Measurements from ENCODE around the gene CSMD2.

Gene CSMD2

GRCh38 chr1:33854091-33854490 lies 310.9 kb downstream of the CSMD2 start:
- no peak for DNase-seq (ENCODE audit: low read depth in 2 of 2)

GRCh38 chr1:33853431-33853830 lies 311.6 kb downstream of the CSMD2 start:
- DNase-seq (ENCODE audit: low read depth in 2 of 2) = no peak

GRCh38 chr1:33852711-33853110 lies 312.3 kb downstream of the CSMD2 start:
- DNase-seq (ENCODE audit: low read depth in 2 of 2) = no peak

- no peak for DNase-seq (ENCODE audit: low read depth in 2 of 2)
Measured at GRCh38 chr1:33850481-33850880, 314.5 kb downstream of the CSMD2 start.

GRCh38 chr1:33849211-33849610 lies 315.8 kb downstream of the CSMD2 start:
- DNase-seq (ENCODE audit: low read depth in 2 of 2) = no peak

- no peak for DNase-seq (ENCODE audit: low read depth in 2 of 2)
Measured at GRCh38 chr1:33848205-33848937, 316.7 kb downstream of the CSMD2 start.

GRCh38 chr1:33846861-33847260 lies 318.2 kb downstream of the CSMD2 start:
- DNase-seq (ENCODE audit: low read depth in 2 of 2) = no peak

- DNase-seq (ENCODE audit: low read depth in 2 of 2) = no peak
Measured at GRCh38 chr1:33844166-33844565, 320.9 kb downstream of the CSMD2 start.

- no peak for DNase-seq (ENCODE audit: low read depth in 2 of 2)
Measured at GRCh38 chr1:33842348-33842747, 322.7 kb downstream of the CSMD2 start.

GRCh38 chr1:33841494-33841893 lies 323.5 kb downstream of the CSMD2 start:
- DNase-seq (ENCODE audit: low read depth in 2 of 2) = no peak

- no peak for DNase-seq (ENCODE audit: low read depth in 2 of 2)
Measured at GRCh38 chr1:33837635-33838034, 327.4 kb downstream of the CSMD2 start.

- DNase-seq (ENCODE audit: low read depth in 2 of 2) = no peak
Measured at GRCh38 chr1:33836911-33837310, 328.1 kb downstream of the CSMD2 start.

GRCh38 chr1:33828654-33829053 lies 336.4 kb downstream of the CSMD2 start:
- no peak for DNase-seq (ENCODE audit: low read depth in 2 of 2)

GRCh38 chr1:33828059-33828458 lies 337.0 kb downstream of the CSMD2 start:
- DNase-seq (ENCODE audit: low read depth in 2 of 2) = no peak

GRCh38 chr1:33826711-33827110 lies 338.3 kb downstream of the CSMD2 start:
- no peak for DNase-seq (ENCODE audit: low read depth in 2 of 2)

- no peak for DNase-seq (ENCODE audit: low read depth in 2 of 2)
Measured at GRCh38 chr1:33826311-33826710, 338.7 kb downstream of the CSMD2 start.

GRCh38 chr1:33825506-33825905 lies 339.5 kb downstream of the CSMD2 start:
- no peak for DNase-seq (ENCODE audit: low read depth in 2 of 2)

- DNase-seq (ENCODE audit: low read depth in 2 of 2) = no peak
Measured at GRCh38 chr1:33824971-33825370, 340.1 kb downstream of the CSMD2 start.

- DNase-seq (ENCODE audit: low read depth in 2 of 2) = no peak
Measured at GRCh38 chr1:33824321-33824720, 340.7 kb downstream of the CSMD2 start.

- no peak for DNase-seq (ENCODE audit: low read depth in 2 of 2)
Measured at GRCh38 chr1:33823830-33824229, 341.2 kb downstream of the CSMD2 start.

GRCh38 chr1:33823401-33823800 lies 341.6 kb downstream of the CSMD2 start:
- no peak for DNase-seq (ENCODE audit: low read depth in 2 of 2)

- no peak for DNase-seq (ENCODE audit: low read depth in 2 of 2)
Measured at GRCh38 chr1:33822396-33822795, 342.6 kb downstream of the CSMD2 start.

- no peak for DNase-seq (ENCODE audit: low read depth in 2 of 2)
Measured at GRCh38 chr1:33821291-33821690, 343.7 kb downstream of the CSMD2 start.

GRCh38 chr1:33820804-33821203 lies 344.2 kb downstream of the CSMD2 start:
- DNase-seq (ENCODE audit: low read depth in 2 of 2) = no peak

Measured in activated CD8-positive, alpha-beta memory T cell treated with anti-CD3 and anti-CD28 coated beads for 4 hours (primary cell).